CD14-positive monocyte (primary cell): ENCODE measurements around the gene MYO1G. TPM values are rescaled to one million over a fixed set of nuclear protein-coding genes. Genes with fewer than 3 reads are reported as not detected.
A peak's percentile ranks its signal among the peaks of the same experiment; 100 is the strongest.

Source experiments
- DNase-seq, 3 donors: peaks; one replicate each; pipeline ENCODE4 v3.0.0-alpha.2; 2011 to 2022
- H2AFZ ChIP-seq: 2 replicates; pipeline ENCODE4 v1.6.0; 2012; ENCODE audit warnings: mild to moderate bottlenecking, low read depth, low read length, inconsistent platforms; ENCODE audit not compliant: insufficient read depth, poor library complexity, severe bottlenecking
- H3K27ac ChIP-seq, 2 donors: 1 replicate in 1 of 2; 2 replicates in 1 of 2; pipeline ENCODE4 v1.5.1; 2012 to 2013; ENCODE audit warnings: low read length in 2 of 2, control low read depth in 1 of 2, inconsistent platforms in 1 of 2, low read depth in 1 of 2, mild to moderate bottlenecking in 1 of 2
- H3K27me3 ChIP-seq, 2 donors: one replicate each; pipeline versions ENCODE4 v1.6.0 to v1.6.1; 2011 to 2013; ENCODE audit warnings: low read length in 2 of 2; ENCODE audit not compliant: control insufficient read depth in 2 of 2, insufficient read depth in 2 of 2
- H3K36me3 ChIP-seq, 2 donors: replicated peaks in 1 of 2; 1 replicate in 1 of 2; 2 replicates in 1 of 2; pipeline versions ENCODE4 v1.5.1 to v1.6.1; 2012 to 2013; ENCODE audit warnings: low read length in 2 of 2, control low read depth in 1 of 2, inconsistent platforms in 1 of 2, mild to moderate bottlenecking in 1 of 2; ENCODE audit not compliant: insufficient read depth in 2 of 2, control insufficient read depth in 1 of 2
- H3K4me1 ChIP-seq, 2 donors: 1 replicate in 1 of 2; 2 replicates in 1 of 2; pipeline versions ENCODE4 v1.5.1 to v1.6.1; 2012 to 2013; ENCODE audit warnings: low read length in 2 of 2, control low read depth in 1 of 2, inconsistent platforms in 1 of 2, mild to moderate bottlenecking in 1 of 2, moderate library complexity in 1 of 2; ENCODE audit not compliant: insufficient read depth in 2 of 2, control insufficient read depth in 1 of 2
- H3K4me2 ChIP-seq: replicated peaks from 2 replicates; pipeline ENCODE3; 2012; ENCODE audit warnings: low read length, moderate library complexity, mild to moderate bottlenecking; ENCODE audit not compliant: poor library complexity, severe bottlenecking; ENCODE audit errors: extremely low read depth
- H3K4me3 ChIP-seq, 3 experiments: fragments of 200-600 bp in 1 of 3; sonication (generic) in 1 of 3; replicated peaks in 1 of 3; 1 replicate in 2 of 3; 2 replicates in 1 of 3; pipeline ENCODE4 v1.5.1; 2011 to 2013; ENCODE audit warnings: low read length in 3 of 3, mild to moderate bottlenecking in 3 of 3, control low read depth in 2 of 3, low read depth in 2 of 3, inconsistent platforms in 1 of 3, moderate library complexity in 1 of 3
- H3K79me2 ChIP-seq: 2 replicates; pipeline ENCODE4 v1.6.0; 2012; ENCODE audit warnings: mild to moderate bottlenecking, control low read depth, inconsistent platforms, low read length, moderate library complexity; ENCODE audit not compliant: insufficient read depth
- H3K9ac ChIP-seq: 2 replicates; pipeline ENCODE4 v1.6.0; 2017; ENCODE audit warnings: low read length, mild to moderate bottlenecking; ENCODE audit not compliant: insufficient read depth, poor library complexity, severe bottlenecking
- H3K9me3 ChIP-seq, 2 donors: replicated peaks in 1 of 2; 1 replicate in 1 of 2; 2 replicates in 1 of 2; pipeline versions ENCODE4 v1.5.1 to v1.6.1; 2012 to 2013; ENCODE audit warnings: low read length in 2 of 2, control low read depth in 1 of 2; ENCODE audit not compliant: control insufficient read depth in 1 of 2, insufficient read depth in 1 of 2
- H4K20me1 ChIP-seq: 2 replicates; pipeline ENCODE4 v1.6.0; 2012; ENCODE audit warnings: mild to moderate bottlenecking, low read length, control low read depth, moderate library complexity; ENCODE audit not compliant: insufficient read depth
- H3K27ac Mint-ChIP-seq, 7 donors: one replicate each; pipeline ENCODE4 v1.8.0; 2020; ENCODE audit warnings: mild to moderate bottlenecking in 7 of 7, mixed read lengths in 7 of 7, moderate library complexity in 6 of 7, inconsistent platforms in 2 of 7
- H3K27me3 Mint-ChIP-seq, 3 donors: one replicate each; pipeline ENCODE4 v1.8.0; 2021 to 2022; ENCODE audit warnings: low read depth in 3 of 3, mild to moderate bottlenecking in 3 of 3, mixed read lengths in 3 of 3, moderate library complexity in 3 of 3, inconsistent platforms in 1 of 3
- H3K36me3 Mint-ChIP-seq, 2 donors: one replicate each; pipeline ENCODE4 v1.8.0; 2020; ENCODE audit warnings: mixed read lengths in 2 of 2, inconsistent platforms in 1 of 2, mild to moderate bottlenecking in 1 of 2
- H3K4me1 Mint-ChIP-seq: one replicate; pipeline ENCODE4 v1.8.0; 2020; ENCODE audit warnings: mild to moderate bottlenecking, mixed read lengths
- H3K4me3 Mint-ChIP-seq, 2 donors: one replicate each; pipeline ENCODE4 v1.8.0; 2020; ENCODE audit warnings: mild to moderate bottlenecking in 2 of 2, mixed read lengths in 2 of 2, moderate library complexity in 1 of 2
- H3K9me3 Mint-ChIP-seq, 7 donors: one replicate each; pipeline ENCODE4 v1.8.0; 2020 to 2022; ENCODE audit warnings: mixed read lengths in 7 of 7, mild to moderate bottlenecking in 6 of 7, moderate library complexity in 6 of 7, inconsistent platforms in 2 of 7
- WGBS: methylation state at CpG from one replicate; pipeline ENCODE4 v1.1.5; 2013; ENCODE audit warnings: missing lambda C conversion rate; ENCODE audit not compliant: insufficient coverage; 5-methylcytosine and 5-hydroxymethylcytosine counted together
- intact Hi-C, 2 donors: fragments of 100-400 bp; cut with micrococcal nuclease; formaldehyde crosslinking; loops; one replicate each; pipeline versions ENCODE4 v1.15.0 to v1.15.1; 2023
- polyA plus RNA-seq, 3 donors: library from polyadenylated mRNA; depleted of rRNA in 1 of 3; unstranded in 2 of 3; stranded (reverse) in 1 of 3; fragments of 300-500 nt in 2 of 3; fragments of >200 nt in 1 of 3; fragmentation: Illumina TruSeq in 2 of 3; gene quantifications; 1 replicate in 2 of 3; 2 replicates in 1 of 3; pipeline ENCODE4 v1.2.3, GENCODE V29; 2012 to 2021
- TF ChIP-seq, protein P1 (sequence below): fragments of 200-600 bp; IDR thresholded peaks from one replicate; pipeline ENCODE4 v1.8.0; 2022; ENCODE audit warnings: antibody characterized with exemption, mild to moderate bottlenecking

MYO1G gene
- polyA plus RNA-seq, 3 donors: 119 to 314 (median 135) TPM

DNA sequence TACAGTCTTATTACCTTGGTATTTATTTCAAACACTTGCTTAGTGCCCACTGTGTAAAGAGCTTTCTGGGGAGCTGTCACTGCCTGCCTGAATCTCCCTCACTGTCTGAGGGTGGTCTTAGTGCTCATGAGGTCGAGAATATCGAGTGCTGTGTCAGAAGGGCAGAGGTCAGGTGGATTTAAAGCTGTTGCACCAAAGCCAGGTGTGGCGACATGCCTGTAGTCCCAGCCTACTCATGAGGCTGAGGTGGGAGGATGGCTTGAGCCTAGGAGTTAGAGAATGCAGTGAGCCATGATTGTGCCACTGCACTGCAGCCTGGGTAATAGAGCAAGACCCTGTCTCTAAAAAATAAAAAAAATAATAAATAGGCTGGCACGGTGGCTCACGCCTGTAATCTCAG lies 42.1 kb upstream of the MYO1G start:
- peaks cover 13% of the 10 kb centered on the region in 2 donors for H3K4me1 ChIP-seq
- Mint-ChIP-seq H3K4me1 (peaks cover 19% of the 10 kb centered on the region), H3K4me3 (no peak overlapping the region), H3K9me3 (peaks cover 0 to 4% (median 0%) of the 10 kb centered on the region in 7 donors), H3K27ac (peak overlapping the region in 2 of 7 donors; percentile 69 to 89), H3K36me3 (peaks cover 12 to 35% of the 10 kb centered on the region in 2 donors), H3K27me3 (no peaks in the 10 kb centered on the region)
- H3K79me2 ChIP-seq: peaks cover 75% of the 10 kb centered on the region
- no peak overlapping the region for H3K4me2 ChIP-seq
- peaks cover 20% of the 10 kb centered on the region for H4K20me1 ChIP-seq
- H3K27ac ChIP-seq: peak overlapping the region in 1 of 2 donors; percentile 41
- intact Hi-C loops: loop anchor here in 1 of 2 donors (10.0 kb wide), 1 partner anchor 46 kb away; the partner anchor contains the start of gene MYO1G
- H3K9ac ChIP-seq: no peak overlapping the region
- TF ChIP-seq, protein P1, sequence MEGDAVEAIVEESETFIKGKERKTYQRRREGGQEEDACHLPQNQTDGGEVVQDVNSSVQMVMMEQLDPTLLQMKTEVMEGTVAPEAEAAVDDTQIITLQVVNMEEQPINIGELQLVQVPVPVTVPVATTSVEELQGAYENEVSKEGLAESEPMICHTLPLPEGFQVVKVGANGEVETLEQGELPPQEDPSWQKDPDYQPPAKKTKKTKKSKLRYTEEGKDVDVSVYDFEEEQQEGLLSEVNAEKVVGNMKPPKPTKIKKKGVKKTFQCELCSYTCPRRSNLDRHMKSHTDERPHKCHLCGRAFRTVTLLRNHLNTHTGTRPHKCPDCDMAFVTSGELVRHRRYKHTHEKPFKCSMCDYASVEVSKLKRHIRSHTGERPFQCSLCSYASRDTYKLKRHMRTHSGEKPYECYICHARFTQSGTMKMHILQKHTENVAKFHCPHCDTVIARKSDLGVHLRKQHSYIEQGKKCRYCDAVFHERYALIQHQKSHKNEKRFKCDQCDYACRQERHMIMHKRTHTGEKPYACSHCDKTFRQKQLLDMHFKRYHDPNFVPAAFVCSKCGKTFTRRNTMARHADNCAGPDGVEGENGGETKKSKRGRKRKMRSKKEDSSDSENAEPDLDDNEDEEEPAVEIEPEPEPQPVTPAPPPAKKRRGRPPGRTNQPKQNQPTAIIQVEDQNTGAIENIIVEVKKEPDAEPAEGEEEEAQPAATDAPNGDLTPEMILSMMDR: no peak
- no peaks in the 10 kb centered on the region for H3K27me3 ChIP-seq
- no peak for DNase-seq
- no peaks in the 10 kb centered on the region for H3K9me3 ChIP-seq
- peaks cover 3 to 12% of the 10 kb centered on the region in 2 donors for H3K36me3 ChIP-seq
- WGBS: 100% methylated on average over 2 of the region's 5 CpGs
- H3K4me3 ChIP-seq: no peak overlapping the region
- no peak overlapping the region for H2AFZ ChIP-seq

DNA sequence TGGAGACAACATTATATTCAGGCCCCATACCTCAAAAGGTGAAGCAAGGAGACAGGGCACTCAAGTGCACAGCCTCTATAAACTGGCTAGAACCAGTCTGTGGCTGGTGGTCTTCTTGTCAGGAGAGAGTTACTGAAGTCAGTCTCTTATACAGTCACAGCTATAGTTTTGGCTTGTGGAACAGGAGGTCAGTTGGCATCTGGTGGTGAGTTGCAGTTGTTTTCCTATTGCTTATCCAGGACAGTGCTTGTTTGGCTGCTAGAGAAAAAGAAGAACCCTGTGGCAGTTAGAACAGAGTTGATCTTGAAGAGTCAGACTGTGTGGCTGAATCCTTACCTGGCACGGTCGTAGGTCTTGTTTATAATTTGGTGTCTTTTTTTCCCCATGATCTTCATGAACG lies 38.4 kb upstream of the MYO1G start:
- TF ChIP-seq, protein P1: no peak
- Histone ChIP-seq H3K4me2 (no peak overlapping the region), H3K27ac (no peak overlapping the region), H3K9me3 (no peaks in the 10 kb centered on the region), H3K4me1 (peaks cover 8 to 9% of the 10 kb centered on the region in 2 donors), H3K79me2 (peaks cover 70% of the 10 kb centered on the region), H3K9ac (no peak overlapping the region), H4K20me1 (peaks cover 41% of the 10 kb centered on the region), H3K36me3 (peaks cover 6 to 30% of the 10 kb centered on the region in 2 donors), H2AFZ (no peak overlapping the region), H3K4me3 (no peak overlapping the region), H3K27me3 (no peaks in the 10 kb centered on the region)
- Mint-ChIP-seq H3K4me1 (peaks cover 25% of the 10 kb centered on the region), H3K27me3 (peaks cover 0 to 2% (median 0%) of the 10 kb centered on the region in 3 donors), H3K9me3 (no peaks in the 10 kb centered on the region), H3K36me3 (peaks cover 24 to 35% of the 10 kb centered on the region in 2 donors), H3K4me3 (no peak overlapping the region), H3K27ac (peak overlapping the region in 2 of 7 donors; percentile 6 to 61)
- WGBS: no CpG with 5 or more reads among the region's 3 CpGs
- no peak for DNase-seq
- intact Hi-C loops: no loop called here
